Measurements from ENCODE around the gene GADD45A.

GRCh38 chr1:67689267-67690017 is 4.4 kb downstream of the GADD45A start:
- TF ChIP-seq TSC22D4 (tag; IDR thresholded peaks at IDR 0.05) (no peak), NFATC3 (IDR thresholded peaks at IDR 0.05) (no peak), SMC3 (conservative IDR thresholded peaks at IDR 0.05; ENCODE audit: insufficient read depth, low read depth, low read length) (no peak), DMBX1 (CRISPR knock-in tag; IDR thresholded peaks at IDR 0.05; ENCODE audit: borderline replicate concordance) (no peak), ZNF57 (CRISPR knock-in tag; IDR thresholded peaks at IDR 0.05) (no peak), ZNF217 (CRISPR knock-in tag; IDR thresholded peaks at IDR 0.05) (no peak), PPARD (CRISPR knock-in tag; IDR thresholded peaks at IDR 0.05) (no peak)
- TF ChIP-seq, protein P1, sequence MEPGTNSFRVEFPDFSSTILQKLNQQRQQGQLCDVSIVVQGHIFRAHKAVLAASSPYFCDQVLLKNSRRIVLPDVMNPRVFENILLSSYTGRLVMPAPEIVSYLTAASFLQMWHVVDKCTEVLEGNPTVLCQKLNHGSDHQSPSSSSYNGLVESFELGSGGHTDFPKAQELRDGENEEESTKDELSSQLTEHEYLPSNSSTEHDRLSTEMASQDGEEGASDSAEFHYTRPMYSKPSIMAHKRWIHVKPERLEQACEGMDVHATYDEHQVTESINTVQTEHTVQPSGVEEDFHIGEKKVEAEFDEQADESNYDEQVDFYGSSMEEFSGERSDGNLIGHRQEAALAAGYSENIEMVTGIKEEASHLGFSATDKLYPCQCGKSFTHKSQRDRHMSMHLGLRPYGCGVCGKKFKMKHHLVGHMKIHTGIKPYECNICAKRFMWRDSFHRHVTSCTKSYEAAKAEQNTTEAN (CRISPR knock-in tag; IDR thresholded peaks at IDR 0.05) = no peak
